ENCODE results near the gene DCAF4. TPM values are rescaled to one million over a fixed set of nuclear protein-coding genes. Genes with fewer than 3 reads are reported as not detected.

Gene DCAF4
- total and polyA plus RNA-seq, 8 donors, result 11.8 to 27.7 (median 17.5) TPM

- Histone ChIP-seq H3K27me3 (no peaks in the 10 kb centered on the region), H3K4me3 (no peak overlapping the region), H3K27ac (no peak overlapping the region), H3K9me3 (no peaks in the 10 kb centered on the region), H3K36me3 (peaks cover 0 to 78% of the 10 kb centered on the region in 2 donors), H3K4me1 (no peaks in the 10 kb centered on the region)
- intact Hi-C loops (cut with DNase I), result loop anchor here in 1 of 2 donors (10.0 kb wide), 1 partner anchor 427 kb away; no protein-coding TSS in a partner anchor
- TF ChIP-seq CTCF (IDR thresholded peaks at IDR 0.05), result no peak
- peak in 1 of 4 donors; percentile 14 for DNase-seq
- no peak for ATAC-seq
Observed at GRCh38 chr14:72941286-72941985, 15.2 kb downstream of the DCAF4 start.

- no peak for ATAC-seq
- H3K9me3 ChIP-seq, result no peaks in the 10 kb centered on the region
- no peak for TF ChIP-seq CTCF (IDR thresholded peaks at IDR 0.05)
- H3K4me3 ChIP-seq, result no peak overlapping the region
- H3K27me3 ChIP-seq, result no peaks in the 10 kb centered on the region
- H3K36me3 ChIP-seq, result peaks cover 0 to 89% of the 10 kb centered on the region in 2 donors
- H3K27ac ChIP-seq, result no peak overlapping the region
- intact Hi-C loops (cut with DNase I), result loop anchor here in 1 of 2 donors (10.0 kb wide), 1 partner anchor 428 kb away; no protein-coding TSS in a partner anchor
- H3K4me1 ChIP-seq, result no peaks in the 10 kb centered on the region
- no peak for DNase-seq
Observed at GRCh38 chr14:72942934-72943333, 16.7 kb downstream of the DCAF4 start.

- Histone ChIP-seq H3K9me3 (no peaks in the 10 kb centered on the region), H3K36me3 (peaks cover 0 to 81% of the 10 kb centered on the region in 2 donors), H3K27ac (no peak overlapping the region), H3K4me3 (no peak overlapping the region), H3K4me1 (no peaks in the 10 kb centered on the region), H3K27me3 (no peaks in the 10 kb centered on the region)
- DNase-seq (peak in 1 of 4 donors; percentile 12), ATAC-seq (no peak)
- intact Hi-C loops (cut with DNase I), result loop anchor here in 1 of 2 donors (10.0 kb wide), 1 partner anchor 429 kb away; no protein-coding TSS in a partner anchor
- no peak for TF ChIP-seq CTCF (IDR thresholded peaks at IDR 0.05)
Observed at GRCh38 chr14:72943876-72944430, 17.7 kb downstream of the DCAF4 start.

- DNase-seq (peak in 1 of 4 donors; percentile 31), ATAC-seq (no peak)
- Histone ChIP-seq H3K27ac (no peak overlapping the region), H3K4me3 (no peak overlapping the region), H3K27me3 (no peaks in the 10 kb centered on the region), H3K36me3 (peaks cover 0 to 72% of the 10 kb centered on the region in 2 donors), H3K9me3 (no peaks in the 10 kb centered on the region), H3K4me1 (no peaks in the 10 kb centered on the region)
- TF ChIP-seq CTCF (IDR thresholded peaks at IDR 0.05), result no peak
- intact Hi-C loops (cut with DNase I), result loop anchor here in 1 of 2 donors (10.0 kb wide), 1 partner anchor 431 kb away; no protein-coding TSS in a partner anchor
Observed at GRCh38 chr14:72945356-72946027, 19.2 kb downstream of the DCAF4 start.

- Histone ChIP-seq H3K36me3 (peaks cover 0 to 66% of the 10 kb centered on the region in 2 donors), H3K27ac (no peak overlapping the region), H3K4me1 (no peaks in the 10 kb centered on the region), H3K27me3 (no peaks in the 10 kb centered on the region), H3K9me3 (no peaks in the 10 kb centered on the region), H3K4me3 (no peak overlapping the region)
- no peak for TF ChIP-seq CTCF (IDR thresholded peaks at IDR 0.05)
- intact Hi-C loops (cut with DNase I), result loop anchor here in 1 of 2 donors (10.0 kb wide), 1 partner anchor 432 kb away; no protein-coding TSS in a partner anchor
- DNase-seq, result no peak
- ATAC-seq, result no peak
Observed at GRCh38 chr14:72946491-72946890, 20.2 kb downstream of the DCAF4 start.

Measured in left lung (tissue), 10 donors.